Natural killer cell (primary cell): ENCODE results near the gene ATXN1. TPM values are rescaled to one million over a fixed set of nuclear protein-coding genes. Genes with fewer than 3 reads are reported as not detected.
A peak's percentile ranks its signal among the peaks of the same experiment; 100 is the strongest.

Experiments used
- ATAC-seq, 3 donors: fragments of 150-1000 bp in 2 of 3; fragments of 200-7000 bp in 1 of 3; cut with Tn5 transposase; 1 replicate in 1 of 3; 2 replicates in 2 of 3; pipeline ENCODE4 v1.10.0; 2021; ENCODE audit warnings: mild to moderate bottlenecking in 2 of 3, moderate library complexity in 2 of 3
- DNase-seq, 2 donors: peaks; one replicate each; pipeline versions ENCODE4 v3.0.0 to v3.0.0-alpha.2; 2013 to 2021; ENCODE audit warnings: mixed read lengths in 1 of 2
- H3K27ac ChIP-seq: one replicate; pipeline ENCODE4 v1.5.1; 2013; ENCODE audit warnings: mild to moderate bottlenecking, low read length
- H3K27me3 ChIP-seq: one replicate; pipeline ENCODE4 v1.6.1; 2013; ENCODE audit warnings: low read length; ENCODE audit not compliant: control insufficient read depth, insufficient read depth
- H3K36me3 ChIP-seq: one replicate; pipeline ENCODE4 v1.6.1; 2013; ENCODE audit warnings: low read length; ENCODE audit not compliant: control insufficient read depth, insufficient read depth
- H3K4me1 ChIP-seq: one replicate; pipeline ENCODE4 v1.6.1; 2013; ENCODE audit warnings: low read length; ENCODE audit not compliant: control insufficient read depth, insufficient read depth
- H3K4me3 ChIP-seq: one replicate; pipeline ENCODE4 v1.5.1; 2013; ENCODE audit warnings: low read length
- H3K9me3 ChIP-seq: one replicate; pipeline ENCODE4 v1.6.1; 2013; ENCODE audit warnings: low read length; ENCODE audit not compliant: control insufficient read depth, insufficient read depth
- H3K27ac Mint-ChIP-seq, 2 donors: one replicate each; pipeline ENCODE4 v1.8.0; 2022; ENCODE audit warnings: mild to moderate bottlenecking in 2 of 2, mixed read lengths in 2 of 2, moderate library complexity in 1 of 2
- H3K27me3 Mint-ChIP-seq, 2 donors: one replicate each; pipeline ENCODE4 v1.8.0; 2022; ENCODE audit warnings: low read depth in 2 of 2, mixed read lengths in 2 of 2
- H3K36me3 Mint-ChIP-seq: one replicate; pipeline ENCODE4 v1.8.0; 2022; ENCODE audit warnings: mixed read lengths
- H3K4me1 Mint-ChIP-seq, 2 donors: one replicate each; pipeline ENCODE4 v1.8.0; 2022; ENCODE audit warnings: mixed read lengths in 2 of 2
- H3K4me3 Mint-ChIP-seq: one replicate; pipeline ENCODE4 v1.8.0; 2022; ENCODE audit warnings: mild to moderate bottlenecking, moderate library complexity, mixed read lengths
- H3K9me3 Mint-ChIP-seq, 2 donors: one replicate each; pipeline ENCODE4 v1.8.0; 2022; ENCODE audit warnings: mixed read lengths in 2 of 2
- CTCF ChIP-seq: fragments of 200-600 bp; IDR thresholded peaks from one replicate; pipeline ENCODE4 v1.8.0; 2022; ENCODE audit warnings: antibody characterized with exemption
- WGBS: methylation state at CpG from one replicate; pipeline ENCODE4 v1.1.7; 2013; ENCODE audit warnings: missing lambda C conversion rate; ENCODE audit not compliant: insufficient coverage; 5-methylcytosine and 5-hydroxymethylcytosine counted together
- intact Hi-C: fragments of 100-400 bp; cut with micrococcal nuclease; formaldehyde crosslinking; loops from one replicate; pipeline ENCODE4 v1.14.2; 2022
- total RNA-seq, 4 donors: library from RNA; stranded (reverse); fragments of 120-200 nt in 1 of 4; gene quantifications; one replicate each; pipeline versions ENCODE4 v1.2.3 to v1.2.4, GENCODE V29; 2013 to 2022

Gene ATXN1
- total RNA-seq, 3 donors from 2014 or later (not counting 1 experiment from before 2014, with no cell fraction given) = 90.4 to 120 (median 97.9) TPM

DNA sequence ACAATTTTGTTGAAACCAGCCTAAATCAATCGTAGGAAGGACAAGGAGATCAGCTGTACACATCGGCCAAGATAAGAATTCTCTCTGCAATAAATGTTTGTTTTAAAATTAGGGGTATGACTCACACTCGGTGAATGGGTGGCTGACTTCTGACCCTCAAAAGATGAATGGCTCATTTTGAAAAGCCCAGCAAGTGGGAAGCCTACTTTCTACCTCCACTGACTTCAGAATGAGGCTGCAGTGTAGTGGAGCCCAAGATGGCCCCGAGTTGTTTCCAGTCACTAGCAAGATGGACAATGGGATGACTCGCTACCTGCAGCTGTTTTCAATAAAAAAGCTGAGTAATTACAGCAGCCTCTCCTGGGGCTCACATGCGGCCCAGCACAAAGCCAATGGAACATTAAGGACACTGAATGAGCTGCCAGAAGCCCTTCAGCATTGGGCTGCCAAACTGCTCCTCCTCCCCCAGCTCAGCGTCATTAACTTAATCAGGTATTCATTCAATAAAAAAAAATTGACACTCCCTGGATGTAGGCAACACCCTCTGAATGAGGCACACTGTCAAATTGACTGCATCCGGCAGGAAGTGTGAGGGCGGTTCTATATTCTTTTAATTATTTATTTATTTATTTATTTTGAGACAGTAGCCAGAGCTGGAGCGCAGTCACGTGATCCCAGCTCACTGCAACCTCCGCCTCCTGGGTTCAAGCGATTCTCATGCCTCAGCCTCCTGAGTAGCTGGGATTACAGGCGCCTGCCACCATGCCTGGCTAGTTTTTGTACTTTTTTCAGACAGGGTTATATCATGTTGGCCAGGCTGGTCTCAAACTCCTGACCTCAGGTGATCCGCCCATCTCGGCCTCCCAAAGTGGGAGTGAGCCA lies 415.6 kb downstream of the ATXN1 start:
- no peaks in the 10 kb centered on the region for H3K9me3 Mint-ChIP-seq
- 97% methylated on average over 14 of the region's 16 CpGs for WGBS
- ATAC-seq = no peak
- H3K27ac Mint-ChIP-seq = no peak overlapping the region
- no peak for TF ChIP-seq CTCF
- no peak for DNase-seq
- no peaks in the 10 kb centered on the region for H3K9me3 ChIP-seq
- H3K27ac ChIP-seq = no peak overlapping the region
- H3K27me3 Mint-ChIP-seq = no peaks in the 10 kb centered on the region
- no peaks in the 10 kb centered on the region for H3K36me3 ChIP-seq
- H3K4me3 Mint-ChIP-seq = no peak overlapping the region
- no peaks in the 10 kb centered on the region for H3K27me3 ChIP-seq
- no peak overlapping the region for H3K4me3 ChIP-seq
- no peaks in the 10 kb centered on the region for H3K4me1 Mint-ChIP-seq
- intact Hi-C loops = no loop called here
- H3K36me3 Mint-ChIP-seq = no peaks in the 10 kb centered on the region
- H3K4me1 ChIP-seq = no peaks in the 10 kb centered on the region

- Histone ChIP-seq H3K4me3 (no peak overlapping the region), H3K36me3 (no peaks in the 10 kb centered on the region), H3K9me3 (no peaks in the 10 kb centered on the region), H3K4me1 (no peaks in the 10 kb centered on the region), H3K27ac (no peak overlapping the region), H3K27me3 (no peaks in the 10 kb centered on the region)
- H3K9me3 Mint-ChIP-seq = no peaks in the 10 kb centered on the region
- TF ChIP-seq CTCF = no peak
- peak in 1 of 3 donors; percentile 32 for ATAC-seq
- H3K36me3 Mint-ChIP-seq = no peaks in the 10 kb centered on the region
- no peak for DNase-seq
- no peaks in the 10 kb centered on the region for H3K4me1 Mint-ChIP-seq
- H3K27me3 Mint-ChIP-seq = no peaks in the 10 kb centered on the region
- no peak overlapping the region for H3K4me3 Mint-ChIP-seq
- H3K27ac Mint-ChIP-seq = no peak overlapping the region
- intact Hi-C loops = no loop called here
- WGBS = over 99% methylated on average over 6 of the region's 6 CpGs
Measured at GRCh38 chr6:16344756-16345155, 416.5 kb downstream of the ATXN1 start.

DNA sequence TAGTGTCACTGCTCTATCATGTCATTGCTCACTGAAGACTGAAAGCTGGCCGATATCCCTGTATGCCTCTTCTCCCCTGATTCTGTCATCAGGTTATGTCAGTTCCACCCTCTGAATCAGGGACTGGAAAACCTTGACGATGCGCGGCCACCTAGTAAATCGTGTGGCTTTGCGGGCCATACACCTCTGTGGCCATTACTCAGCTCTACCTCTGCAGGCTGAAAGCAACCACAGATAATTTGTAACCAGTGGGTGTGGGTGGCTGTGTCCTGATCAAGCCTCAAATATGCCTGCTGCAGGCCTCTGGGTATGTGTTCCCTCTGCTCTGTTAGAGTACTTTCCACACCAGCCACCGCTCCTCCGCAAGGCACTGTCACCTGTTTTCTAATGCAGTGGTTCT lies 417.7 kb downstream of the ATXN1 start:
- H3K4me3 ChIP-seq = no peak overlapping the region
- H3K27me3 Mint-ChIP-seq = no peaks in the 10 kb centered on the region
- H3K27ac ChIP-seq = no peak overlapping the region
- H3K4me1 Mint-ChIP-seq = no peaks in the 10 kb centered on the region
- no peak overlapping the region for H3K27ac Mint-ChIP-seq
- ATAC-seq (no peak), DNase-seq (no peak)
- WGBS = 92% methylated on average over 8 of the region's 8 CpGs
- no peak overlapping the region for H3K4me3 Mint-ChIP-seq
- no peaks in the 10 kb centered on the region for H3K27me3 ChIP-seq
- no peaks in the 10 kb centered on the region for H3K9me3 ChIP-seq
- no peak for TF ChIP-seq CTCF
- no peaks in the 10 kb centered on the region for H3K4me1 ChIP-seq
- H3K36me3 Mint-ChIP-seq = no peaks in the 10 kb centered on the region
- intact Hi-C loops = no loop called here
- no peaks in the 10 kb centered on the region for H3K9me3 Mint-ChIP-seq
- H3K36me3 ChIP-seq = no peaks in the 10 kb centered on the region

DNA sequence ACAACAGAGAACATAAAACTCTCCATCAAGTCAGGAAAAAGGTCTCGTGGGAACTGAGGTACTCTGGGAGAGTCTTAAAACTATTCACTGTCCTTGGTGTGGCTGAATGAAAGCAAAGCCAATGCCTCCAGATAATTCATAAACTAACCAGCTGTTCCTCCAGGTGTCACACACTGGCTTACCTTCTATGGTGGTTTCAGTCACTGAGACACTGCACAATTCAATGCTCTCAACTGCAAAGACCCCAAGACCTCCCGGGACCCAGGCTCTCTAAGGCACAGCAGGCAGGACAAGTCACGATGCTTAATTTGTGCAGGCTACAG lies 422.0 kb downstream of the ATXN1 start:
- no peaks in the 10 kb centered on the region for H3K36me3 Mint-ChIP-seq
- no peaks in the 10 kb centered on the region for H3K27me3 Mint-ChIP-seq
- H3K9me3 Mint-ChIP-seq = no peaks in the 10 kb centered on the region
- WGBS = 89% methylated on average over 3 of the region's 3 CpGs
- DNase-seq (no peak), ATAC-seq (no peak)
- H3K4me1 Mint-ChIP-seq = no peaks in the 10 kb centered on the region
- intact Hi-C loops = no loop called here
- Histone ChIP-seq H3K4me3 (no peak overlapping the region), H3K36me3 (no peaks in the 10 kb centered on the region), H3K27ac (no peak overlapping the region), H3K27me3 (no peaks in the 10 kb centered on the region), H3K9me3 (no peaks in the 10 kb centered on the region), H3K4me1 (no peaks in the 10 kb centered on the region)
- no peak overlapping the region for H3K4me3 Mint-ChIP-seq
- TF ChIP-seq CTCF = no peak
- no peak overlapping the region for H3K27ac Mint-ChIP-seq
